Right lobe of liver (tissue), 4 donors: ENCODE data around the gene SMG7.

Experiments
- CTCF ChIP-seq, 4 donors: fragments of 200-600 bp in 3 of 4; fragments of 450-650 bp in 1 of 4; IDR thresholded peaks; one replicate each; pipeline versions ENCODE4 v1.5.1 to v1.8.0; 2016 to 2022; ENCODE audit warnings: antibody characterized with exemption in 4 of 4, mild to moderate bottlenecking in 2 of 4
- POLR2A ChIP-seq: fragments of 450-650 bp; IDR thresholded peaks from one replicate; pipeline ENCODE4 v1.6.1; 2017; ENCODE audit warnings: antibody characterized with exemption, mild to moderate bottlenecking
- donor health status: DM: no; HTN: no; CAD: no.
- donor health status: DM: no; HTN: no; CAD: no.
- donor health status: DM: no; HTN: yes; CAD: no.

DNA sequence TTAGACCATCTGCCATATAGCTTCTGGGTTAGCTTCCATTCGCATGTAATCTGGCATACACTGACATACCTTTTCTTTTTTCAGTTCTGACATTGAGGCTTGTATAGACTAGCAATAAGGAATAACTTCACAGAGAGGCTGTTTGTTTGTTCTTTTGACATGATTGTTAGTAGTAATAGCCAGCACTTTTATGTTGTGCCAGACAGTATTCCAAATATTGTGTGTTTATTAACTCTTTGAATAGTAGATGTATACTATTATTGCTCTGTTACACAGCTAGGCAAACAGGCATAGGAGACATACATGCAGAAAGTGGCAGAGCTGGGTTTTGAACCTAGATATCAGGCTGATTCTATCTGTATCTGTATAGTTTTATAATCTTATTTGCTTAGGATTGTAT lies 12.6 kb downstream of the SMG7 start:
- TF ChIP-seq CTCF (IDR thresholded peaks at IDR 0.05) (no peak), POLR2A (no peak)
